ENCODE data around the gene ROR1. TPM values are rescaled to one million over a fixed set of nuclear protein-coding genes. Genes with fewer than 3 reads are reported as not detected.

Gene ROR1
- total and polyA plus RNA-seq, 8 donors = 1.4 to 37.3 (median 14.6) TPM

DNA sequence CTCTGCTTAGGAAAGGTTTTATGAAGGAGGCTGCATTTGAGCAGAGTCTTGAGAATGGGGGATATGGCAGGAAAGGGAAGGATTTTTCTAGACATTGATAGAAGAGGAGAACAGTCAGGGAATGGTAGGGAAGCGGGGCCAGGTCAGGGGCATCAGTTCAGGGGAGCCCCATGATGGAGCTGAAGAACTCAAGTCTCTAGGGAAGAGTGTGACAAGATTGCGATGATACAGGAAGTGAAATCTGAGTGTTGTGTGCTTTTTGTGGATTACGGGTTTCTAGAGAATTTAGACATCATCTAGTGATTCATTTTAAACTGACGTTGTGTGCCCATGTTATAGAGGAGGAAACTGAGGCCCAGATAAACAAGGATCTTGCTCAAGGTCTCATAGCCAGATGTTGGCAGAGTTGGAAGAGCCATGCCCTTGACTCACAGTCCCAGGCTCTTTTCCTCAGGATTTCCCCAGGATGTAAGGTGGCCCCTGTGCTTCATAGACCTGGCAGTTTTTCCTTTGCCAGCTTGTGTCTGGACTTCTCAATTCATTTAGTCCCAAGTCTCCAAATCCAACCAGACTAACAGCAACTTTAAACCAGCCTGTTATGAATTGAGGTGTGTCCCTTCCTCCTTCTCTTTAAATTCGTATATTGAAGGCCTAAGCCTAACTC, 130.3 kb downstream of the ROR1 start:
- TF ChIP-seq POLR2A (IDR thresholded peaks at IDR 0.05) = no peak
- TF ChIP-seq, protein P1, sequence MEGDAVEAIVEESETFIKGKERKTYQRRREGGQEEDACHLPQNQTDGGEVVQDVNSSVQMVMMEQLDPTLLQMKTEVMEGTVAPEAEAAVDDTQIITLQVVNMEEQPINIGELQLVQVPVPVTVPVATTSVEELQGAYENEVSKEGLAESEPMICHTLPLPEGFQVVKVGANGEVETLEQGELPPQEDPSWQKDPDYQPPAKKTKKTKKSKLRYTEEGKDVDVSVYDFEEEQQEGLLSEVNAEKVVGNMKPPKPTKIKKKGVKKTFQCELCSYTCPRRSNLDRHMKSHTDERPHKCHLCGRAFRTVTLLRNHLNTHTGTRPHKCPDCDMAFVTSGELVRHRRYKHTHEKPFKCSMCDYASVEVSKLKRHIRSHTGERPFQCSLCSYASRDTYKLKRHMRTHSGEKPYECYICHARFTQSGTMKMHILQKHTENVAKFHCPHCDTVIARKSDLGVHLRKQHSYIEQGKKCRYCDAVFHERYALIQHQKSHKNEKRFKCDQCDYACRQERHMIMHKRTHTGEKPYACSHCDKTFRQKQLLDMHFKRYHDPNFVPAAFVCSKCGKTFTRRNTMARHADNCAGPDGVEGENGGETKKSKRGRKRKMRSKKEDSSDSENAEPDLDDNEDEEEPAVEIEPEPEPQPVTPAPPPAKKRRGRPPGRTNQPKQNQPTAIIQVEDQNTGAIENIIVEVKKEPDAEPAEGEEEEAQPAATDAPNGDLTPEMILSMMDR (IDR thresholded peaks at IDR 0.05) = no peak
- no peak for TF ChIP-seq EP300 (IDR thresholded peaks at IDR 0.05)
- TF ChIP-seq POLR2AphosphoS5 (IDR thresholded peaks at IDR 0.05) = no peak

DNA sequence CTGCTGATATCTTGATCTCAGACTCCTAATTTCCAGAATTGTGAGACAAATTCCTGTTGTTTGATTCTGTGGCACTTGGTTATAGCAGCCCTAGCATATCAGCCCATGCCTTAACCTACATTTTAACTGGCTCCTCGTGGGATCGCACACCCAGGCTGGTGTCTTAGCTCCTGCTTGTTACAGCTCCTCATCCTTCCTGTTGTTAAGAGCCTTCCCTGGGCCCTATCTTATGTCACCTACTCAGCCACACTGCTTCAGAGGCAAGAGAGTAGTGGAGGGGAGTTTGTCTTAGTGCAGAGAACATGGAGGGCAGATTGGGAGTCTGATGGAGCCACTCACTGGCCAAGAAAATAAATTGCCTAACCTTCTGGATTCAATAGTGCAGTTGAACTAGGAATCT, 131.0 kb downstream of the ROR1 start:
- Histone ChIP-seq H3K36me3 (no peaks in the 10 kb centered on the region), H3K27ac (peak overlapping the region in 2 of 5 donors; percentile 3 to 25), H3K9me3 (no peaks in the 10 kb centered on the region), H3K27me3 (no peaks in the 10 kb centered on the region), H3K4me3 (no peak overlapping the region), H3K4me1 (peaks cover 14 to 57% (median 35%) of the 10 kb centered on the region in 4 donors)
- WGBS, 5 donors = 92 to 97% (median 95%) methylated on average over 2 of the region's 2 CpGs
- no peak for TF ChIP-seq POLR2A (IDR thresholded peaks at IDR 0.05)
- TF ChIP-seq, protein P1 (IDR thresholded peaks at IDR 0.05) = no peak
- TF ChIP-seq EP300 (IDR thresholded peaks at IDR 0.05) = no peak
- TF ChIP-seq POLR2AphosphoS5 (IDR thresholded peaks at IDR 0.05) = no peak
- intact Hi-C loops (cut with DNase I; ENCODE audit: low total_unique reads) = no loop called here
- DNase-seq = no peak

More for the DNA sequence above, 130.3 kb downstream of the ROR1 start:
- intact Hi-C loops (cut with DNase I; ENCODE audit: low total_unique reads) = no loop called here
- no peaks in the 10 kb centered on the region for H3K36me3 ChIP-seq
- WGBS, 5 donors = 80 to 83% (median 83%) methylated on average over 5 of the region's 5 CpGs
- H3K27ac ChIP-seq = peak overlapping the region in 1 of 5 donors; percentile 25
- no peaks in the 10 kb centered on the region for H3K9me3 ChIP-seq
- DNase-seq = no peak
- peaks cover 14 to 59% (median 35%) of the 10 kb centered on the region in 4 donors for H3K4me1 ChIP-seq
- no peaks in the 10 kb centered on the region for H3K27me3 ChIP-seq
- H3K4me3 ChIP-seq = no peak overlapping the region

DNA sequence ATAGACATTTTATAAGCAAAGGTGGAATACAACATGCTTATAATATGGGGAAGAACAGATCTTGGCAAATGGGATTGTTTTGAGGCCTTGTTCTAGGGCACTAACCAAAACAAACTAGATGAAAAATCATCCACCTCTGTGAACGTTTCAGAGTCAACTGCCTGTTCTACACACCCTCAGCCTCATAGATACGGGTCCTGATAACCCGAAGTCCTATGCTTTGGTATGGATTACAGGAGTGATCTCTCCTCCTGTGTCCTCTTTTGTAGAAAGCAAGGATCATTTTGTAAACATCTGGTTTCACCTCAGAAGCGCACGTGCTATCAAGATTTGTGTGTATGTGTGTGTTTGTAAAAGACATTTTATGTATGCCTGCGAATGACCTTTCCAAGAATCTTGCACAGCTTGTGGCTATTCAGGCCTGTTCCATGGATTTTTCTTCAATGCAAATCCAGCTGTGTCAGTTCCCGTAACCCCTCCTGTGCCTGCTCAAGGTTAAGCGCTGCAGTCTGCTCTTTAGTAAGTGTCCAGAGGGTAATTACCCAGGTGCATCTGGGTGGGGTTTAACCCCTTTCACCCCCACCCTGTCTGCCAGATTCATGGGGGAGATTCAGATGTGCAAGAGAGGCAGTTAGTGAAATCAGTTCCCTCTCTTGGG, 132.4 kb downstream of the ROR1 start:
- Histone ChIP-seq H3K27me3 (no peaks in the 10 kb centered on the region), H3K27ac (peak overlapping the region in 1 of 5 donors; percentile 24), H3K36me3 (no peaks in the 10 kb centered on the region), H3K9me3 (no peaks in the 10 kb centered on the region), H3K4me1 (peaks cover 14 to 59% (median 36%) of the 10 kb centered on the region in 4 donors), H3K4me3 (no peak overlapping the region)
- TF ChIP-seq, protein P1 (IDR thresholded peaks at IDR 0.05) = no peak
- no peak for TF ChIP-seq EP300 (IDR thresholded peaks at IDR 0.05)
- TF ChIP-seq POLR2AphosphoS5 (IDR thresholded peaks at IDR 0.05) = no peak
- TF ChIP-seq POLR2A (IDR thresholded peaks at IDR 0.05) = no peak
- DNase-seq = no peak
- WGBS, 5 donors = 34 to 66% (median 42%) methylated on average over 8 of the region's 8 CpGs
- intact Hi-C loops (cut with DNase I; ENCODE audit: low total_unique reads) = no loop called here

DNA sequence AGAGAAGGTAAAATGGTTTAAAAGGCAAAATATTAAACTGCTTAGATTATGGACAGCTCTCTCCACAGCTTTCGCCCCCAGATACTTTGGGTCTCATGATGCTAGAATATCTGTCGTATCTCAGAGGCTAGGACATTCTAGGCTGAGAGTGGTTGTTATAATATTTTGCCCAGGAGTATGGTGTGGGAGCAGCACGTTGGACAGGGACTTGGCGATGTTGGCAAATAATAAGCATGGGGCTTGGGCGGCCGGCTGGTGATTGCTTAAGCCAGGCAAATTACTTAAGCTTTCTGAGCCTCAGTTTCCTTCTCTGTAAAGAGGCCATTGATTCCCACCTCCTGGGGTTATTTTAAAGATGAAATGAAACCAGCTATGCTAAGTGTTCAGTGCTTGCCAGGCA, 133.2 kb downstream of the ROR1 start:
- no peaks in the 10 kb centered on the region for H3K36me3 ChIP-seq
- peaks cover 14 to 63% (median 36%) of the 10 kb centered on the region in 4 donors for H3K4me1 ChIP-seq
- no peak overlapping the region for H3K27ac ChIP-seq
- H3K4me3 ChIP-seq = no peak overlapping the region
- intact Hi-C loops (cut with DNase I; ENCODE audit: low total_unique reads) = no loop called here
- no peaks in the 10 kb centered on the region for H3K9me3 ChIP-seq
- TF ChIP-seq EP300 (IDR thresholded peaks at IDR 0.05) (no peak), POLR2A (IDR thresholded peaks at IDR 0.05) (no peak), POLR2AphosphoS5 (IDR thresholded peaks at IDR 0.05) (no peak)
- TF ChIP-seq, protein P1 (IDR thresholded peaks at IDR 0.05) = no peak
- DNase-seq = no peak
- WGBS, 5 donors = 63 to 80% (median 70%) methylated on average over 6 of the region's 6 CpGs
- no peaks in the 10 kb centered on the region for H3K27me3 ChIP-seq
